Ureter (tissue), 1 donor: ENCODE results near the gene GH2. TPM values are rescaled to one million over a fixed set of nuclear protein-coding genes. Genes with fewer than 3 reads are reported as not detected.
"Not testable (repeated sequence)": the region's sequence is repeated elsewhere in the genome, so short reads cannot be mapped to it uniquely, and the experiment has no call there.

Experiments
- DNase-seq: peaks from one replicate; pipeline ENCODE4 v3.0.0-alpha.2; 2020; ENCODE audit warnings: low spot score
- total RNA-seq: library from RNA; stranded (reverse); gene quantifications from one replicate; pipeline ENCODE4 v1.2.4, GENCODE V29; 2023
- donor health status: DM: yes; HTN: yes; CAD: no.

The GH2 gene
- not detected for total RNA-seq

DNA sequence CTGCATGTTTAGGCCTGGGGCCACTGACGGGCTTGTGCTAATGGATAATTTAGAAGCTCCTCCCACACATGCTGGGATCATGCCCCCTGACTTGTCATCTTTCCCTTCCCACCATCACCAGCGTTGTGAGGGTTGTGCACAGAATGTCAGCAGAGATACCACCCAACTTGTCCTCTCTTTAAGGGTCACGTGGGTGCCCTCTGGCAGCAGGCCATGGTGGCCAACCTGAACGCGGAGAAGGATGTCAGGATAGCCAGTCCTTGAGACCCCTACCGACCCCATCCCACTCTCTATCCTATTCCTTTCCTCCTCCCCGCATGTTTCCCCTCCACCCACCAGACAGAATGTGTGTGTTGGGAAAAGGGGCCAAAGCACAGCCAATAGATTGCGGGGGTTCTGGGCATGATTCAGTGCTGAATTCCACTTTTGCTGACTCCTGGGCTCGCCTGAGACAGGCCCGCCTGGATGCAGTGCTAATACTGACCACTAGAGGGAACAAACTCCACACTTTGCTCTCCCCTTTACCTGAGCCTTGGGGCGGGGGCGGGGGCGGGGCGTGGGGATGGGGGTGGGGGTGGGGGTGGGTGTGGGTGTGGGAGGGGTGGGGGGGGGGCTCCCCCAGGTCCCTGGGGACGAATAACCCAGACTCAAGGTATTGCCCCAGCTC is at the start of gene GH2:
Gene GH2, minus strand, starts transcription at position 10 of the 667 bp plus-strand sequence. CDS start 143 bp downstream, outside the sequence.
- DNase-seq = peak; percentile 51

DNA sequence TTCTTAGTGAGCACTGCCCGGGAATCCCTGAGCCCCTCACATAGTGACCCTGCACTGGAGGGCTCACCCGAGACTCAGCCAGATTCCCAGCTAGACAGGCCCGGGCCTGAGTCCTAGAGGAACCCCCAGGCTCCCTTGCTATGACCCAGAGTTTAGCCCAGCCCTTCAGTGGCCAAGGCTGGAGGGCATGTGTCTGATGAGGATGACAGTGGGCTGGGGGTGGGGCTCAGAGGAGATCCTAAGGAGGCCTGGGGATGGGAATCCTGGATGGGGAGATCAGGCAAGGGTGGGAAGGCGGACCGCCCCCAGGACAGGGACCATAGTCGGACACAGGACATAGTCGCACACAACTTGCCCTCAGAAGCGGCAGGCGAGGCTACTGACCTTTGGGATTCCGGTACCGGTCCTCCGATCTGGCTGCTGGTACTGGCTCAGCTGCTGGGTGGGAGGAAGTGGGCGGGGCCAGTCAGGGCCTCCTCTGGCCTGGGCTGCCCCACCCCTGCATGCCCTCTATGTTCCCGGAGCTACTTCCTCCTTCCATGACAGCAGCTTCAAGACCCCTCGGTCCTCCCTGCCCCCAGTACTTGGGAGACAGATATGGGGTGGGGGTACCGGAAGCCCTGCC is 49.3 kb upstream of the GH2 start:
- peak; percentile 72 for DNase-seq

DNA sequence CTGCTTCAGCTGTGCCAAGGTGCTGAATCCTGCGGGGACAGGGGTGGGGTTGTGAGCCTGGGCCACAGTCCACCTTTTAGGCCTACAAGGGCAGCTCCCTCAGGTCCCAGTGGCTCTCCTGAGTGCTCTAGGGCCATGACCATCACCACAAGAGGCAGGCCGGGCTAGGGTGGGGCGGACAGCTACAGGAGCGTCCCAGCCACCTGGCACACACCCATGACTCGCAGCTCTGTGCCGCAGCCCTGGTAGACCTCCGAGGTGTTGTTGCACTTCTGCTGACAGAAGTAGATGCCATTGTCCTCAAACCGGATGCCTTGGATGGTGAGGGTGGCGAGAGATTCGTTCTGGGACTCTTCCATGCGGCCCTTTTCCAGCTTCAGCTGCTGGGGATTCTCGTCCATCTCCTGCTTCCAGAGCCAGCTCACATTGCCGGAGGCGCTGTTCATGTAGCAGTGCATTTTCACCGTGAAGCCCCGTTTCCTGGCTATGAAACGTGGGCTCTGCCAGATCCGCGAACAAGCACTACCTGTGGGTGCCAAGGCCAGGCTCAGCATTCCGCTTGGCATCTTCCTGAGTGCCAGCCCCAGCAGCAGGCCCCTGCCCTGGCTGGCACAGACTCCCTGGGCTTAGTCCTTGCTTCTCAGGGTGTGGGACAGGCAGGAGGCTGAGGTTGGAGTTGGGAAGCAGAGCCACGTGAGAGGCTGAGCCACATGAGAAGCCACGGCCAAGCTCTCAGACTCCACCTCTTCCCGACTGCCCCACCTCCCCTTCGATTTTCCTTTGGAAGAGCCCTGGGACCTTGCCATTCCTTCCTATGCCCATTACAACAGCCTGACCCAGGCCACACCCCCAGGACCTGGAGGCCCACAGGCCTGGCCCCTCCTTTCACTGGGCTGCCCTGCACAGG is 48.4 kb upstream of the GH2 start:
- no peak for DNase-seq

DNA sequence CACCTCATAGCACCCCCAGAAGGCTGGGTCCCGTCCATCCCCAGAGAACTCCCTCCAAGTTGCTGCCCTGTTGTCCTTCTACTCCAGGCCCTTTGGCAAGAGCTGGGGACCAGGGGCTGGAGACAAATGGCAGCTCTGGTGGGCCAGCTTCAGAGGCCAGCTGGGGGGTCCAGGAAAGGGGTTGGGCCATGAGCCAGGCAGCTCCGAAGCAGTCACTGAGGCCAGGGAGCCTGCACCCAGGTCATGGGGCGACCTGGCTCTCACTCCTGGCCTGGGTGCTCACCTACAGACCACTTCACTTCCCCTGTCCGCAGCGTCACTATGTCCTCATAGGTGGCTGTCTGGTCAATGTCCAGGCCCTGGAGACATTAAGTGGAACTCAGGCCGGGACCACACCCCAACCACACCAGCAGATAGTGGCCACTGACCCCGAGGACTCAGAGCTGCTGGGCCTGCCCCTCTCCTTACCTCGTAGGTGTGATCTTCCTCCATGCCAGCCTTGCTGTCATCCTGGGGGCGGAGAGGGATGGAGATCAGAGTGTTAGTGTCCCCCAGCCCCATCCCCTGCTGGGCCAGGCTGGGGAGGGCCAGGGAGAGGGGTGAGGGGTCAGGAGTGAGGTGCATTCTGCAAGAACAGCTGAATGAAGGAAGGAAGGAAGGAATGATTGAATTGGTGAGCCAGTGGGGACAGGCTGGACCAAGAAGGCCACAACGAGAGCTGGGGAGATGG is 47.4 kb upstream of the GH2 start:
- DNase-seq = no peak

DNA sequence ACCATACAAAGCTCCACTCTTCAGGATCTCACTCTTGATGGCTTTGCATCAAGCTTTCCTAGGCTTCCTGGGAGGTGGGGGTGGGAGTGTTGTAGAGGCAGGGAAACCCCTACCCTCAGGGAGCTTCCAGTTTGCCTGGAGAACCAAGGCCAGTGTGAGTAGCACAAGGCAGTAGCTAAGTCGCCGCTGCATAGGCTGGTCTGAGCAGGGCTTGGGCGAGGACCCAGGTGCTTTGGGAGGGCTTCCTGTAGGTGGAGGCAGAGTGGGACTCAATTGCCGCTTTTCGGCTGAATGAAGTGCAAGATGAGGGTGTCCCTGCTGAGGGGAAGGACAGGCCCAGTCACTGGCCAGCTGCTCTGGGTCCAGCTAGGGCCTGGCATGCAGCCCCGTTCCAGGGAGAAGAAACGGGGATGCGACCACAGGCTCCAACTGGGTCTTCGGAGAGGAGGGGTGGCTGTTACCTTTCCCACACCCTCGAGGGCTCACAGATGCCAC is 46.5 kb upstream of the GH2 start:
- no peak for DNase-seq

DNA sequence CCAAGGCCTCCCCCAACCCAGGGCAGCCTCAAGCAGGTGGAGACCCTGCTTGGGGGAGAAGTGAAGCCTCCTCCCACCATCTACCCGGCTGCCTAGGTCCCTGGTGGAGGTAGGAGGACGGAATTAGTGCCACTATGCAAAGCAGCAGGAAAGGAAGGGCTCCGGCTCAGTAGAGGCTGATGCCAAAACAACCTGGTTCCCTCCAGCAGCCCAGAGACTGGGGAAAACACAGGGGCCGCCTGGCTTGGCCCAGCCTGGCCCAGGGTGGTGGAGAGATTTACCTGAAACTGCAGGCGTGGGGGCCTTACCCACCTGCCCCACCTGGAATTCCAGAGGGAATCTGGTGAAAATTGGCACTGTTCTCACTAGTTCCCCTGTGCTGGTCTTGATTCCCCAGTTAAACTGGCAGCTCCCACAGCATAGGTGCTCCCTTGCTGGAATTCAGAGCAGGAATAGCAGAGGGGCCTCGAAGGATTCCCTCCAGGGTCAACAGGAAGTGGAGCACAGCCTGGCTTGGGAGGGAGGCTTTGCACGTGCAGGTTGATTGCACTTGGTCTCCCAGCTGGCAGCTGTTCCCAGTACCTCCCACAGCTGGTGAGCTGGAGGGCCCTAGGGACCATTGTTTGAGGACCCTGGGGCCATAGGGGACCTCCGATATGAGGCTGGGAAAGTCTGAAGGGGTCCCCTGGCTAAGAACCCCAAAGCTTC is 45.9 kb upstream of the GH2 start:
- no peak for DNase-seq

DNA sequence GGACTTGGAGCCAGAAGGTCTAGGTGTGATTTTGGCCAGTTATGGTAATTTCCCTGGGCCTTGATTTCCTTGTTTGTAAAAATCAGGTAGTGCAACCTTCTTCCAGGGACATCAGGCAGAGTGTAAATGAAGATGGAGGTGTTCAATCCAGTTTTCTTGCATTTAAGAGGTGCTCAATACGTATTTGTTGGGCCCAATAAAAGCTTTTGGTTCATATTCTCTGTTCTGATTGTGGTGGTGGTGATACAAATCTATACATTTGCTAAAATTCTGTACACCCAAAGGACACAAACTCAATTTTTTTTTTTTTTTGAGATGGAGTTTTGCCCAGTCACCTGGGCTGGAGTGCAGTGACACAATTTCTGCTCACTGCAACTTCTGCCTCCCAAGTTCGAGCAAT is 44.4 kb upstream of the GH2 start:
- DNase-seq = no peak

DNA sequence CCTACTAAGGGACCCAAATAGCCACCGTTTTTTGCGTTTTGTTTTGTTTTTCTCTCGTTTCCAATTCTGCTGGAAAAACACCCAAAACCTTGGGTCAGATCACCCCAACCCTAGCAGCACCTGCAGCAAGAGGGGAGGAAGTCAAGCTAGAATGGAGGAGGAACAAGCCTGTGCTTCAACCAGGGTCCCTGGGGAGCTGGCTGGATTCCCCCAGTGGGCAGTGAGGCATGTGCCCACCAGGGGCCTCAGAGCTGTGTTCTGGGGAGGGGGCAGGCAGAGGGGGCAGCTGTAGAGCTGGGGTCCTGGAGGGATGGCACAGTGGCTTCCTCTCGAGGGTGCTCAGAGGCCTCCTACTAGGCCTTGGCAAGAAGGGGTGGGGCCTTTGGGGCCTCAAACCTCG is 43.9 kb upstream of the GH2 start:
- no peak for DNase-seq

DNA sequence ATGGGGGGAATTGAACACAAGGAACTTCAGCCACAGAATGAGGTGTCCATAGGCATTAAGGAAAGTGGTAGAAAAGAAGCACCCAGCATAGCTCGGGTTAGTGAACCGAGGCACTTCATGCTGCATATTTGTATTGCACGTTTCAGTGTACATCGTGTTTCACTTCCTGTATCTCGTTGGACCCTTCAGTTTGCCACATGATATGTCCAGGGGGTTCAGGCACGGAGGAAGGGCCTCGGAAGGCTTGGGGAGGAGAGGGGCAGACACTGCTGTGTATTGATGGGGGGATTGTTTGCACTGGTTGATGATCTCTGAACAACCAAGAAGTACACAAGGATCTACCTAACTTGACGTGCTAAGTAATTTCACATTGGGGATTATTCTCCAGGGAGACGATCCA is 40.7 kb upstream of the GH2 start:
- not testable (repeated sequence) for DNase-seq

DNA sequence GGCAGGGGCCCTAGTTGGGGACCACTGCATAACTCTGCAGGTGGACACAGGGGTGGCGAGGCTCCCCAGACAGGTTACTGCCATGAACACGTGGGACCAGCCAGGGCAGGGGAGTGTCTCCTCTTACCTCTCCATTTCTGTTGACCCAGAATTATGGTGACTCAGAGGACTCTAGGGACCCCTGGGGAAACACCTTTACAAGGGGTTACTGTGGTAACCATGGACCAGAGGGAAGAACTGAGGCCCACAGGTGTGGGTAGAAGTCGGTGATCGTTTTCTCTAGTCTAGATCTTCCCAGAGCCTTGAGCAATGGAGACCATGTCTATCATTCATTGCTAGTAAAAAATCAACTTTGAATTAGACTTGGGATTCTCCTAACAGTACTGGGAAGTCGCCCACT is 39.0 kb upstream of the GH2 start:
- DNase-seq = not testable (repeated sequence)

DNA sequence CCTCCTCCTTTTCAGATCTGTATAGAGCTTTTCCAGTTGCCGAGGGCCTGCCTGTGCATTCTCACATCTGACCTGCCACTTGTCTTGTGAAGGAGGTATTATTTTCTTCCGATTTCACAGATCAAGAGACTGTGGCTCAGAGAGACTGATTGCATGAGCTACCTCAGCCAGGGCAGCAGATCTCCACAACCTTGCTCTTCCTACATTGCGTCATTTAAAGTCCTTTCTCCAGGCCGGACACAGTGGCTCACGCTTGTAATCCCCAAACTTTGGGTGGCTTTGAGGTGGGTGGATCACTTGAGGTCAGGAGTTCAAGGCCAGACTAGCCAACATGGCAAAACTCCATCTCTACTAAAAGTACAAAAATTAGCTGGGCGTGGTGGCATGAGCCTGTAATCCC is 38.3 kb upstream of the GH2 start:
- not testable (repeated sequence) for DNase-seq

DNA sequence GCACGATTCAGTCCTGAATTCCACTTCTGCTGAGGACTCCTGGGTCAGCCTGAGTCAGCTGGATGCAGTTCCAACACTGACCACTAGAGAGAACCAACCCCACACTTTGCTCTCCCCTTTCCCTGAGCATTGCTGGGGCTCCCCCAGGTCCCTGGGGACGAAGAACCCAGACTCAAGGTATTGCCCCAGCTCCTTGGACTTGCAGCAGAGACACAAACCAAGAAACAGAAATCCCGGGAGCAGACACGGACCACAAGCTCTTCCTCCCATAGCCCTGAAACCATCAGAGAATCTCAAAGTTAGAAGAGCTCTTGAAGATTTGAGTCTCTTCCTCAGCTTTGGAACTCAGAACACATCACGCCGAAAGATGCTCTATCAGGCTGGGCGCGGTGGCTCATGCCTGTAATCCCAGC is 37.6 kb upstream of the GH2 start:
- DNase-seq = peak; percentile 67

DNA sequence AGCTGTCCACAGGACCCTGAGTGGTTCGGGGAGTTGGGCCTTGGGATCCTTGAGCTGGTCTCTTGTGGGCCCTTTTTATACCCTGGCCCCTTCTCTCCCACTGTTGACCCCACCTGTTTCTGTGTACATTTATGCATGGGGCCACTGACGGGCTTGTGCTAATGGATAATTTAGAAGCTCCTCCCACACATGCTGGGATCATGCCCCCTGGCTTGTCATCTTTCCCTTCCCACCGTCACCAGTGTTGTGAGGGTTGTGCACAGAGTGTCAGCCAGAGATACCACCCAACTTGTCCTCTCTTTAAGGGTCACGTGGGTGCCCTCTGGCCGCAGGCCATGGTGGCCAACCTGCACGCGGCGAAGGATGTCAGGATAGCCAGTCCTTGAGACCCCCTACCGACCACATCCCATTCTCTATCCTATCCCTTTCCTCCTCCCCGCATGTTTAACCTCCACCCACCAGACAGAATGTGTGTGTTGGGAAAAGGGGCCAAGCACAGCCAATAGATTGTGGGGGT is 37.1 kb upstream of the GH2 start, which contains the start of gene GH1:
Gene GH1, minus strand, starts transcription at position 51 of the 517 bp plus-strand sequence. CDS start 63 bp downstream, outside the sequence.
- not testable (repeated sequence) for DNase-seq

DNA sequence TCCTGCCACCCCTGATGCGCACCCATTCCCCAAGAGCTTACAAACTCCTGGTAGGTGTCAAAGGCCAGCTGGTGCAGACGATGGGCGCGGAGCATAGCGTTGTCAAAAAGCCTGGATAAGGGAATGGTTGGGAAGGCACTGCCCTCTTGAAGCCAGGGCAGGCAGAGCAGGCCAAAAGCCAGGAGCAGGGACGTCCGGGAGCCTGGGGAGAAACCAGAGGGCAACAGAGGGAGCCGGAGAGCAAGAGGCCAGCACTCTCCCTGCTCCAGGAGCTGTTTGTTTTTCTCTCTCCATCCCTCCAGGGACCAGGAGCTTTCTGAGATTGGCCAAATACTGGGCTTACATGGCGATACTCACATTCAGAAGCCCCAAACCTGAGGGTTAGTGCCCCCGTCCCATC is 36.6 kb upstream of the GH2 start:
- DNase-seq = no peak

DNA sequence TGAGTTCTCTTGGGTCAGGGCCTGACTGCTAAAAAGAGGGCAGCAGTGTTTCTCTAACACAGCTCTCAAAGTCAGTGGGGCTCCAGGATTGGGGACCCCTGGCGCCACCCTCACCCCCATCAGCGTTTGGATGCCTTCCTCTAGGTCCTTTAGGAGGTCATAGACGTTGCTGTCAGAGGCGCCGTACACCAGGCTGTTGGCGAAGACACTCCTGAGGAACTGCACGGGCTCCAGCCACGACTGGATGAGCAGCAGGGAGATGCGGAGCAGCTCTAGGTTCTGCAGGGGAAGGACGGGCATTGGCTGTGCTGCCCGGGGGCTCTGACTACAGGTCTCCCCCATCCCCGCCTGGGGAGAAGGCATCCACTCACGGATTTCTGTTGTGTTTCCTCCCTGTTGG is 35.9 kb upstream of the GH2 start:
- DNase-seq = no peak

DNA sequence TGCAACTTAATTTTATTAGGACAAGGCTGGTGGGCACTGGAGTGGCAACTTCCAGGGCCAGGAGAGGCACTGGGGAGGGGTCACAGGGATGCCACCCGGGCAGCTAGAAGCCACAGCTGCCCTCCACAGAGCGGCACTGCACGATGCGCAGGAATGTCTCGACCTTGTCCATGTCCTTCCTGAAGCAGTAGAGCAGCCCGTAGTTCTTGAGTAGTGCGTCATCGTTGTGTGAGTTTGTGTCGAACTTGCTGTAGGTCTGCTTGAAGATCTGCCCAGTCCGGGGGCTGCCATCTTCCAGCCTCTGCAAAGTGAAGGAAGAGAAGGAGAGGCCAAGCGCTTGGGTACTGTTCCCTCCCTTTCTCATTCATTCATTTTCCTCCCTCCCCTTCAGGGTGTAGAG is 35.5 kb upstream of the GH2 start:
- DNase-seq = not testable (repeated sequence)

DNA sequence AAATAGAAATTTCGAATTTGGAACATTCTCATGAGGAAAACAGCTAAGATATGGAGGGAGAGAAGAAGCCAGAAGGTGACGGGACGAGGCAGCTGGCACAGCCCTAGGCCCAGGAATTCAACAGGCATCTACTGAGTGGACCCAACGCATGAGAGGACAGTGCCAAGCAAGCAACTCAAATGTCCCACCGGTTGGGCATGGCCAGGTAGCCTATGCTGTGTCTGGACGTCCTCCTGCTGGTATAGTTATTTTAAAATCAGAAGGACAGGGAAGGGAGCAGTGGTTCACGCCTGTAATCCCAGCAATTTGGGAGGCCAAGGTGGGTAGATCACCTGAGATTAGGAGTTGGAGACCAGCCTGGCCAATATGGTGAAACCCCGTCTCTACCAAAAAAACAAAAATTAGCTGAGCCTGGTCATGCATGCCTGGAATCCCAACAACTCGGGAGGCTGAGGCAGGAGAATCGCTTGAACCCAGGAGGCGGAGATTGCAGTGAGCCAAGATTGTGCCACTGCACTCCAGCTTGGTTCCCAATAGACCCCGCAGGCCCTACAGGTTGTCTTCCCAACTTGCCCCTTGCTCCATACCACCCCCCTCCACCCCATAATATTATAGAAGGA is 34.9 kb upstream of the GH2 start:
- no peak for DNase-seq

DNA sequence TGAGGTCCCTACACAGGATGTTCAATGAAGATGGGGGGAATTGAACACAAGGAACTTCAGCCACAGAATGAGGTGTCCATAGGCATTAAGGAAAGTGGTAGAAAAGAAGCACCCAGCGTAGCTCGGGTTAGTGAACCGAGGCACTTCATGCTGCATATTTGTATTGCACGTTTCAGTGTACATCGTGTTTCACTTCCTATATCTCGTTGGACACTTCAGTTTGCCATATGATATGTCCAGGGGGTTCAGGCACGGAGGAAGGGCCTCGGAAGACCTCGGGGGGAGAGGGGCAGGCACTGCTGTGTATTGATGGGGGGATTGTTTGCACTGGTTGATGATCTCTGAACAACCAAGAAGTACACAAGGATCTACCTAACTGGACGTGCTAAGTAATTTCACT is 34.0 kb upstream of the GH2 start:
- DNase-seq = not testable (repeated sequence)

DNA sequence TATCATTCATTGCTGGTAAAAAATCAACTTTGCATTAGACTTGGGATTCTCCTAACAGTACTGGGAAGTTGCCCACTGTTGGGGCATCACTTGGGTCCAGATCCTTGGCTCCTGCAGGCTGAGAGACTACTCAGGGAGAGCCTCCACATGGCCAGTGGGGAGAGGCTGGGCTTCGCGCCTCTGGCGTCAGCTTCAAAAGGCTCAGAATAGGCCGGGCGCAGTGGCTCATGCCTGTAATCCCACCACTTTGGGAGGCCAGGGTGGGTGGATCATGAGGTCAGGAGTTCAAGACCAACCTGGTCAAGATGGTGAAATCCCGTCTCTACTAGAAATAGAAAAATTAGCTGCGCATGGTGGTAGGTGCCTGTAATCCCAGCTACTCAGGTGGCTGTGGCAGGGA is 32.7 kb upstream of the GH2 start:
- no peak for DNase-seq

DNA sequence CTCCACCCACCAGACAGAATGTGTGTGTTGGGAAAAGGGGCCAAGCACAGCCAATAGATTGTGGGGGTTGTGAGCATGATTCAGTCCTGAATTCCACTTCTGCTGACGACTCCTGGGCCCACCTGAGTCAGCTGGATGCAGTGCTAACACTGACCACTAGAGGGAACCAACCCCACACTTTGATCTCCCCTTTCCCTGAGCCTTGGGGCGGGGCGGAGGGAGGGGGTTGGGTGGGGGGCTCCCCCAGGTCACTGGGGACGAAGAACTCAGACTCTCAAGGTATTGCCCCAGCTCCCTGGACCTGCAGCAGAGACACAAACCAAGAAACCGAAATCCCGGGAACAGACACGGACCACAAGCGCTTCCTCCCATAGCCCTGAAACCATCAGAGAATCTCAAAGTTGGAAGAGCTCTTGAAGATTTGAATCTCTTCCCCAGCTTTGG is 29.9 kb upstream of the GH2 start:
- DNase-seq = no peak
